GM21723 (cell line): ENCODE measurements around the gene RFC4.

Experiments
- ATAC-seq: cut with Tn5 transposase; IDR thresholded peaks from one replicate; pipeline ENCODE4 v1.9.1; 2021; ENCODE audit warnings: mild to moderate bottlenecking, moderate library complexity; ENCODE audit not compliant: unreplicated experiment

RFC4 gene

GRCh38 chr3:186787642-186788481, 18.4 kb downstream of the RFC4 start:
- ATAC-seq: no peak

GRCh38 chr3:186786922-186787321, 19.4 kb downstream of the RFC4 start:
- no peak for ATAC-seq

GRCh38 chr3:186785495-186786018, 20.7 kb downstream of the RFC4 start:
- no peak for ATAC-seq

GRCh38 chr3:186784820-186785494, 21.3 kb downstream of the RFC4 start:
- no peak for ATAC-seq

GRCh38 chr3:186783731-186784515, 22.4 kb downstream of the RFC4 start:
- ATAC-seq: peak; percentile 71

GRCh38 chr3:186783058-186783730, 23.1 kb downstream of the RFC4 start, which contains the start of gene EIF4A2:
Gene EIF4A2, plus strand, starts transcription at chr3:186783577. Its CDS starts 34 bp downstream, at chr3:186783611.
- ATAC-seq: peak; percentile 61

GRCh38 chr3:186782542-186783057, 23.7 kb downstream of the RFC4 start:
- no peak for ATAC-seq

- ATAC-seq: no peak
These were observed 27.1 kb downstream of the RFC4 start for GRCh38 chr3:186779204-186779603.

GRCh38 chr3:186775999-186776398, 30.3 kb downstream of the RFC4 start:
- no peak for ATAC-seq

GRCh38 chr3:186772701-186773417, 33.4 kb downstream of the RFC4 start:
- peak; percentile 93 for ATAC-seq

- peak; percentile 39 for ATAC-seq
These were observed 34.0 kb downstream of the RFC4 start for GRCh38 chr3:186772281-186772694.

GRCh38 chr3:186760897-186761447, 45.3 kb downstream of the RFC4 start:
- no peak for ATAC-seq

- ATAC-seq: no peak
These were observed 46.0 kb downstream of the RFC4 start for GRCh38 chr3:186760141-186760833.

GRCh38 chr3:186759231-186759930, 46.9 kb downstream of the RFC4 start:
- no peak for ATAC-seq

GRCh38 chr3:186757686-186758220, 48.5 kb downstream of the RFC4 start:
- ATAC-seq: no peak

- ATAC-seq: no peak
These were observed 49.1 kb downstream of the RFC4 start for GRCh38 chr3:186757214-186757613.

- no peak for ATAC-seq
These were observed 51.4 kb downstream of the RFC4 start for GRCh38 chr3:186754871-186755270.

GRCh38 chr3:186754006-186754405, 52.3 kb downstream of the RFC4 start:
- ATAC-seq: no peak
